ENCODE data around the gene SPATA20. TPM values are rescaled to one million over a fixed set of nuclear protein-coding genes. Genes with fewer than 3 reads are reported as not detected.

The SPATA20 gene
- total and polyA plus RNA-seq, 4 donors: 15.6 to 42.4 (median 19.6) TPM

DNA sequence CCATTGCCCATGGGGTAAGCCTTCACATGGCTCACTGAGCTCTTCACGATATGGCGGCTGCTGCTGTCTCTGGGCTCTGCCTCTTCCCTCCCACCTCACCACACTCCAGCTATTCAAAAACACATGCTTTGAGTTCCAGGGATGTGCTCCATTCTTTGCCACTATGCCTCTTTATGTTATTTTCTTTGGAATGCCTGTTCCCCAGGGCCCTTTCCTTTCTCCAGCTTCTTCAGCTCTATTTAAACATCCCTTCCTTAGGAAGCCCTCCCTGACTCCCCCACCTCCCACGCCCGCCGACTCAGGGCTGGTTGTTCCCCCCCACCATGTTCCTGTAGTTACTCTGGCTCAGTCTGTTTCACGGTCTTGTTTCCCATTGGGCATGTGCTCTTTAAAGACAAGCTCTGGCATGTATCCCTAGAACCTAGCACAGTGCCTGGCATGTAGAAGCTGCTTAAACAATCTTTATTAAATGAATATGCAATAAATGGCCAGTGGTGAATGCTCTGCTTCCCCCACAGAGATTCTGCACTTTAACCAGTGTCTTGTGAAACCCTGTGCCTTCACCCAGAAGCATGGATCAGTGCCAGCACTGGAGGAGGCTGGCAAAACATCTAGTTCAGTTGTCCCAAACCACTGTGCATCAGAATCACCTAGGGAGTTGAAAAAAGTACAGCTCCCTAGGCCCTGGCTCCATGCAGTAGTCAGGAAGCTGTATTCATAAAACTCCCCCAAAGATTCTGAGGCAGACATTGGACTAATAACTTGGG, 31.9 kb upstream of the SPATA20 start:
- Histone ChIP-seq H3K36me3 (ENCODE audit: control insufficient read depth in 4 of 4, insufficient read depth in 3 of 4, low read depth in 1 of 4, low read length in 3 of 4) (no peaks in the 10 kb centered on the region), H3K27ac (ENCODE audit: low read depth in 1 of 2, low read length in 2 of 2) (no peak overlapping the region)
- 83% methylated on average over 6 of the region's 6 CpGs for WGBS

DNA sequence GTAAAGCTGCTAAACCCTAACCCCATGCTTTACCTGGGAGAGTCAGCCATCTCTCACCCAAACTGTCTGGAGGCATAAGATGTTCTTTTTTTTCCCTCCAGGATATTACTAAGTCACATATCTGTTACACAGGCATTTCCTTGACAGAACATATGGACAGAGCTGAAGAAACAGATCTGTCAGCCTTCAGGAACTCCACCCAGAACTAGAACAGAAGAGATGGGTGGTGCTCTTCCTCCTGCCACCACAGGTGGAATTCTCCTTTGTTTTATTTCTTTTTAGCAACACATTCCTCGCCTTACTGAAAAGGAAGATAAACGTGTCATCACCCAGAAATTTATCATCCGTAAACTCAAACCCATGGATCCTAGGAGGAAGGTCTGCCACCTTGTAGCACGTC, 30.0 kb upstream of the SPATA20 start:
- no peaks in the 10 kb centered on the region for H3K36me3 ChIP-seq (ENCODE audit: control insufficient read depth in 4 of 4, insufficient read depth in 3 of 4, low read depth in 1 of 4, low read length in 3 of 4)
- no peak overlapping the region for H3K27ac ChIP-seq (ENCODE audit: low read depth in 1 of 2, low read length in 2 of 2)
- WGBS: 92% methylated on average over 4 of the region's 4 CpGs
- TF ChIP-seq HNF4G (IDR thresholded peaks at IDR 0.05) (no peak), HNF4A (conservative IDR thresholded peaks at IDR 0.05) (no peak), SP1 (IDR thresholded peaks at IDR 0.05) (no peak), GABPA (IDR thresholded peaks at IDR 0.05 in 1 of 2, conservative IDR thresholded peaks at IDR 0.05 in 1 of 2) (no peak), NR2F2 (IDR thresholded peaks at IDR 0.05) (no peak), FOXA2 (IDR thresholded peaks at IDR 0.05) (no peak)
- TF ChIP-seq, protein P1, sequence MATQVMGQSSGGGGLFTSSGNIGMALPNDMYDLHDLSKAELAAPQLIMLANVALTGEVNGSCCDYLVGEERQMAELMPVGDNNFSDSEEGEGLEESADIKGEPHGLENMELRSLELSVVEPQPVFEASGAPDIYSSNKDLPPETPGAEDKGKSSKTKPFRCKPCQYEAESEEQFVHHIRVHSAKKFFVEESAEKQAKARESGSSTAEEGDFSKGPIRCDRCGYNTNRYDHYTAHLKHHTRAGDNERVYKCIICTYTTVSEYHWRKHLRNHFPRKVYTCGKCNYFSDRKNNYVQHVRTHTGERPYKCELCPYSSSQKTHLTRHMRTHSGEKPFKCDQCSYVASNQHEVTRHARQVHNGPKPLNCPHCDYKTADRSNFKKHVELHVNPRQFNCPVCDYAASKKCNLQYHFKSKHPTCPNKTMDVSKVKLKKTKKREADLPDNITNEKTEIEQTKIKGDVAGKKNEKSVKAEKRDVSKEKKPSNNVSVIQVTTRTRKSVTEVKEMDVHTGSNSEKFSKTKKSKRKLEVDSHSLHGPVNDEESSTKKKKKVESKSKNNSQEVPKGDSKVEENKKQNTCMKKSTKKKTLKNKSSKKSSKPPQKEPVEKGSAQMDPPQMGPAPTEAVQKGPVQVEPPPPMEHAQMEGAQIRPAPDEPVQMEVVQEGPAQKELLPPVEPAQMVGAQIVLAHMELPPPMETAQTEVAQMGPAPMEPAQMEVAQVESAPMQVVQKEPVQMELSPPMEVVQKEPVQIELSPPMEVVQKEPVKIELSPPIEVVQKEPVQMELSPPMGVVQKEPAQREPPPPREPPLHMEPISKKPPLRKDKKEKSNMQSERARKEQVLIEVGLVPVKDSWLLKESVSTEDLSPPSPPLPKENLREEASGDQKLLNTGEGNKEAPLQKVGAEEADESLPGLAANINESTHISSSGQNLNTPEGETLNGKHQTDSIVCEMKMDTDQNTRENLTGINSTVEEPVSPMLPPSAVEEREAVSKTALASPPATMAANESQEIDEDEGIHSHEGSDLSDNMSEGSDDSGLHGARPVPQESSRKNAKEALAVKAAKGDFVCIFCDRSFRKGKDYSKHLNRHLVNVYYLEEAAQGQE (IDR thresholded peaks at IDR 0.05): no peak
- TF ChIP-seq, protein P2, sequence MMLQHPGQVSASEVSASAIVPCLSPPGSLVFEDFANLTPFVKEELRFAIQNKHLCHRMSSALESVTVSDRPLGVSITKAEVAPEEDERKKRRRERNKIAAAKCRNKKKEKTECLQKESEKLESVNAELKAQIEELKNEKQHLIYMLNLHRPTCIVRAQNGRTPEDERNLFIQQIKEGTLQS (IDR thresholded peaks at IDR 0.05): no peak
- H3K9me3 ChIP-seq (ENCODE audit: control insufficient read depth in 4 of 4, low read length in 3 of 4): no peaks in the 10 kb centered on the region
- no peak overlapping the region for H3K4me3 ChIP-seq (ENCODE audit: low read depth in 1 of 3, low read length in 3 of 3)
- no peak for DNase-seq (ENCODE audit: low spot score)
- H3K9ac ChIP-seq (ENCODE audit: low read depth in 1 of 2, low read length in 2 of 2): no peak overlapping the region
- peaks cover 2 to 15% (median 13%) of the 10 kb centered on the region in 4 donors for H3K4me1 ChIP-seq (ENCODE audit: control insufficient read depth in 4 of 4, insufficient read depth in 4 of 4, low read length in 3 of 4)
- no peaks in the 10 kb centered on the region for H3K27me3 ChIP-seq (ENCODE audit: control insufficient read depth in 4 of 4, insufficient read depth in 4 of 4, low read length in 3 of 4)

More for the DNA sequence above, 31.9 kb upstream of the SPATA20 start:
- H3K4me3 ChIP-seq (ENCODE audit: low read depth in 1 of 3, low read length in 3 of 3): no peak overlapping the region
- no peaks in the 10 kb centered on the region for H3K9me3 ChIP-seq (ENCODE audit: control insufficient read depth in 4 of 4, low read length in 3 of 4)
- TF ChIP-seq RAD21 (IDR thresholded peaks at IDR 0.05) (peak in 1 of 2 donors; percentile 29), HNF4A (conservative IDR thresholded peaks at IDR 0.05) (peak; percentile 85 to 89), JUND (IDR thresholded peaks at IDR 0.05) (no peak), SP1 (IDR thresholded peaks at IDR 0.05) (peak; percentile 78), HNF4G (IDR thresholded peaks at IDR 0.05) (peak; percentile 59), RXRA (IDR thresholded peaks at IDR 0.05) (peak; percentile 47 to 60)
- TF ChIP-seq, protein P1 (IDR thresholded peaks at IDR 0.05): no peak
- TF ChIP-seq, protein P3, sequence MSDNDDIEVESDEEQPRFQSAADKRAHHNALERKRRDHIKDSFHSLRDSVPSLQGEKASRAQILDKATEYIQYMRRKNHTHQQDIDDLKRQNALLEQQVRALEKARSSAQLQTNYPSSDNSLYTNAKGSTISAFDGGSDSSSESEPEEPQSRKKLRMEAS (IDR thresholded peaks at IDR 0.05): no peak
- peaks cover 2 to 15% (median 13%) of the 10 kb centered on the region in 4 donors for H3K4me1 ChIP-seq (ENCODE audit: control insufficient read depth in 4 of 4, insufficient read depth in 4 of 4, low read length in 3 of 4)
- DNase-seq (ENCODE audit: low spot score): no peak
- H3K27me3 ChIP-seq (ENCODE audit: control insufficient read depth in 4 of 4, insufficient read depth in 4 of 4, low read length in 3 of 4): no peaks in the 10 kb centered on the region
- H3K9ac ChIP-seq (ENCODE audit: low read depth in 1 of 2, low read length in 2 of 2): no peak overlapping the region
